ENCODE results near the gene DRD2.
A peak's percentile ranks its signal among the peaks of the same experiment; 100 is the strongest.
"Not testable (repeated sequence)": the region's sequence is repeated elsewhere in the genome, so short reads cannot be mapped to it uniquely, and the experiment has no call there.

The DRD2 gene

DNA sequence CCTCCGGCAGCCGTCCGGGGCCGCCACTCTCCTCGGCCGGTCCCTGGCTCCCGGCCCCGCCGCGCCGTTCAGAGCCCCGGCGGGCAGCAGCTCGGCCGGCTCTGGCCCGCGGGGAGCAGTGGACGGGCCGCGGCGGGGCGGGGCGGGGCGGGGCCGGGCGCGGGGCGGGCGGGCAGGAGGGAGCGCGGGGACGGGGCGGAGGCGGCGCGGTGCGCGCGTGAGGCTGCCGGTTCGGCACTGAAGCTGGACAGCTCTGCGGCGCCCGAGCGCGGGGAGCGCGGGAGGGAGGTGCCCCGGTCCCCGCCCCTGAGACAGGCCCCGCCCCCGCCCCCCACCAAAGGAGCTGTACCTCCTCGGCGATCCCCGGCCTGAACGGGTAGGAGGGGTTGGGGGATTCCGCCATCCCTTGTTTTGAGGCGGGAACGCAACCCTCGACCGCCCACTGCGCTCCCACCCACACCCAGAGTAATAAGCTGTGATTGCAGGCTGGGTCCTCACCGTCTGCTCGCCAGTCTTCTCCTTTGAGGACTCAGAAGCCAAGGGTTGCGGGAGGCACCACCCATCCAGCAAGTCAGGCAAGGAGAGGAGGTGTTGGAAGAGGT lies at the start of gene DRD2:
Gene DRD2, minus strand, starts transcription at position 239 of the 602 bp plus-strand sequence. CDS start 50,747 bp downstream, outside the sequence.
- Histone ChIP-seq H3K4me1 (ENCODE audit: control insufficient read depth, low read depth, low read length) (peaks cover 6% of the 10 kb centered on the region), H3K9me3 (ENCODE audit: control insufficient read depth, low read depth, low read length) (no peaks in the 10 kb centered on the region), H3K27ac (ENCODE audit: low read length) (no peak within 1 kb of the TSS), H3K4me3 (ENCODE audit: low read length) (peak within 1 kb of the TSS; percentile 62), H3K9ac (ENCODE audit: low read length) (no peak within 1 kb of the TSS), H3K36me3 (ENCODE audit: control insufficient read depth, low read depth, low read length) (no peaks in the 10 kb centered on the region), H3K27me3 (ENCODE audit: control insufficient read depth, insufficient read depth, low read length) (peaks cover 37% of the 10 kb centered on the region)

DNA sequence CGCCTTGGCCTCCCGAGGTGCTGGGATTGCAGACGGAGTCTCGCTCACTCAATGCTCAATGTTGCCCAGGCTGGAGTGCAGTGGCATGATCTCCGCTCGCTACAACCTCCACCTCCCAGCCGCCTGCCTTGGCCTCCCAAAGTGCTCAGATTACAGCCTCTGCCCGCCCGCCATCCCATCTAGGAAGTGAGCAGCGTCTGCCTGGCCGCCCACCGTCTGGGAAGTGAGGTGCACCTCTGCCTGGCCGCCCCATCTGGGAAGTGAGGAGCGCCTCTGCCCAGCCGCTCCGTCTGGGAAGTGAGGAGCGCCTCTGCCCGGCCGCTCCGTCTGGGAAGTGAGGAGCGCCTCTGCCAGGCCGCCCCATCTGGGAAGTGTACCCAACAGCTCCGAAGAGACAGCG lies 48.7 kb upstream of the DRD2 start:
- H3K9me3 ChIP-seq (ENCODE audit: control insufficient read depth, low read depth, low read length); H3K27me3 ChIP-seq (ENCODE audit: control insufficient read depth, insufficient read depth, low read length); H3K4me1 ChIP-seq (ENCODE audit: control insufficient read depth, low read depth, low read length); H3K9ac ChIP-seq (ENCODE audit: low read length); H3K27ac ChIP-seq (ENCODE audit: low read length); H3K36me3 ChIP-seq (ENCODE audit: control insufficient read depth, low read depth, low read length); H3K4me3 ChIP-seq (ENCODE audit: low read length): not testable (repeated sequence)

DNA sequence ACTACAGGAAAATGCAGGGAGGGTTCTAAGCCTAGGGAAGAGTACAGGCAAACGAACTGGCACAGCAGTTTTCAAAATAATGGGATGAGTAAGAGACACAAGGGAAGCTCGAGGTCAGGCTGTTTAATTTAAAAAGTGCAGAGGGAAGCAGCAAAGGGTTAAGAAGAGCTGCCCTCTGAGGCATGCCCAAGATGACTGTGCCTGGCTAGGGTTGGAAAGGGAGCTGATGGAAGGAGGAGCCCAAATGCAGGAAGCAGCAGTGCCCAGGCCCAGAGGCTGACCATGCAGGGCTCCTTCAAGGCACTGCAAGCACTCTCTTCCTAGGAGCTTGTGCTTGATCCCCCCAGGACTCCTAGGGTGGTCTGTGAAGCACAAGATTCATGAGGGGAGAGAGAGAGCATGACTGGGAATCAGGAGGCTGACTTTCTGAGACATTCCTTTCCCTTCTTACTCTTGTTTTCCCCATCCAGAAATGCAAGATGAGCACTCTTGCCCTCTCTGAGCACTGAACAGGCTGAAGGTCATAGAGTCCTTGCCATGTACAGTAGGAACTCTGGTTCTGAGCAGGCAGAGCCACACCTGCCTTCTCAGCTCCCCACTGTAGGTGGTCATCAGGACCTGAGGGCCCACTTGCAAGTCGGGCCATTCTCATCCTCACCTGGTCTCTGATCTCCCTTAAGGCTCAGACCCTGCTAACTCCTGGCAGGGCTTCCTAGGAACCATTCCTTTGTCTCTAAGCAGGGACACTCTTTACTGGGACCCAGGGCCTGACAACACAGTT lies 46.7 kb upstream of the DRD2 start:
- no peaks in the 10 kb centered on the region for H3K27me3 ChIP-seq (ENCODE audit: control insufficient read depth, insufficient read depth, low read length)

DNA sequence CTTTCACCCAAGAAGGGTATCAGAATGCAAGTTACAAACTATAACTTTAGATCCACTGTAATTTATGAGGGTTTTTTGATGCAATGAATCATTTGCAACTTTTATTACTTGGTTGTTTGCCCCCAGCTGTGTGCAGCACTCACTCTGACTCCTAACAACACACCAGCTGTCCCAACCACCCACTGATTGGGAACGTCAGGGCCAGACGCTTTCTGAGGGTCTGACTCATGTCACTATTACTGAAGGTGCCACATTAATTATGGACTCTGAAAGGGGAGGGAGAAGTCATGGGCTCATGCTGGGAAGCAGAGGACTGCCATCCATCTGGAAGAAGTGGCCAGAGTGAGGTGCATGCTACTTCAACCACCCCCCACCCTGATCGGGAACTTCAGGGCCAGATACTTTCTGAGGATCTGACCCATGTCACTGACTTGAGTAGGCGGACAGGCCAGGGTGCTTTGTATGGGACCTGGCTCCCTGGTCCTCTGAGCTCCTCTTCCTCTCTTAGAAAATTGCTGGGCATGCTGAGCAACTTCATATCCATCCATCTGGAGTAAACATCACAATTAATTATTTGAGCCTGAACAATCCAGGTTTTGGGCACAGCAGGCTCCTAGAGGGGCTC lies 44.9 kb upstream of the DRD2 start:
- Histone ChIP-seq H3K27me3 (ENCODE audit: control insufficient read depth, insufficient read depth, low read length) (no peaks in the 10 kb centered on the region), H3K27ac (ENCODE audit: low read length) (no peak overlapping the region), H3K9me3 (ENCODE audit: control insufficient read depth, low read depth, low read length) (no peaks in the 10 kb centered on the region), H3K4me3 (ENCODE audit: low read length) (no peak overlapping the region), H3K4me1 (ENCODE audit: control insufficient read depth, low read depth, low read length) (no peaks in the 10 kb centered on the region), H3K9ac (ENCODE audit: low read length) (no peak overlapping the region), H3K36me3 (ENCODE audit: control insufficient read depth, low read depth, low read length) (no peaks in the 10 kb centered on the region)

More for the DNA sequence above, 46.7 kb upstream of the DRD2 start:
- no peak overlapping the region for H3K9ac ChIP-seq (ENCODE audit: low read length)
- H3K4me1 ChIP-seq (ENCODE audit: control insufficient read depth, low read depth, low read length), result no peaks in the 10 kb centered on the region
- H3K36me3 ChIP-seq (ENCODE audit: control insufficient read depth, low read depth, low read length), result no peaks in the 10 kb centered on the region
- H3K9me3 ChIP-seq (ENCODE audit: control insufficient read depth, low read depth, low read length), result no peaks in the 10 kb centered on the region
- H3K27ac ChIP-seq (ENCODE audit: low read length), result no peak overlapping the region
- no peak overlapping the region for H3K4me3 ChIP-seq (ENCODE audit: low read length)

DNA sequence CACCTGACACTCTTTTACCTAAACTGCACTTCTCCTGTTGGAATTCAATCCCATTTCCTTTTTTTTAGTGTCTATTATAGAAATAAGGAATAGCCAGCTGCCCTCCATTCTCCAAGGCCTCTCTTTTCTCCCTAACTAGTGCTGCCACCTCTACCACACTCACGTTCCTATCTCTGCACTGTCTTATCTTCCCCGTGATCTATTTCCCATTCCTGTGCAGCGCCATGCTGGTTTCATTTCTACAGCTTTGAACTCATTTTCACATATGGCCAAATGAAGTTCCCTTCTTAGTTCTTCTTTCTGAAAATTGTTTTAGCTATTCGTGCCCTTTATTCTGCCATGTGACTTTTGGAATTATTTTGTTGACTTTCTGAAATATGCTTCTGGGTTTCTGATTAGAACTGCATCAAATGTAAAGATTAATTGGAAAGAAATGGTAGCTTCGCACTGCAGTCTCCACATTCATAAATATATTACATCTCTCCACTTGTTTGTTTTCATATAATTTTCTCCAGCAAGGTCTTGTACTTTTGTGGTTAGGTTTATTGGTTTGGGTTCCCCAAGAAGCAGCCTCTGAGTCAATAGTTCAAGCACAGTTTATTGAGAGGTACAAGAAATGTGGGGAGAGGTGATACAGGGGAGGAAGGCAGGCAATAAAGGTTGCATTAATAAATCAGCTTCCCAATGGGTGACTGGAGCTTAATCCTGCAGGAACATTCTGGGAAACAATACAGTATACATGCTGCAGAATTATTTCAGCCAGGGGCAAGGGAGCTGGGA lies 43.7 kb upstream of the DRD2 start:
- Histone ChIP-seq H3K36me3 (ENCODE audit: control insufficient read depth, low read depth, low read length) (no peaks in the 10 kb centered on the region), H3K9ac (ENCODE audit: low read length) (no peak overlapping the region), H3K27ac (ENCODE audit: low read length) (no peak overlapping the region), H3K4me1 (ENCODE audit: control insufficient read depth, low read depth, low read length) (no peaks in the 10 kb centered on the region), H3K27me3 (ENCODE audit: control insufficient read depth, insufficient read depth, low read length) (no peaks in the 10 kb centered on the region), H3K9me3 (ENCODE audit: control insufficient read depth, low read depth, low read length) (no peaks in the 10 kb centered on the region), H3K4me3 (ENCODE audit: low read length) (no peak overlapping the region)

DNA sequence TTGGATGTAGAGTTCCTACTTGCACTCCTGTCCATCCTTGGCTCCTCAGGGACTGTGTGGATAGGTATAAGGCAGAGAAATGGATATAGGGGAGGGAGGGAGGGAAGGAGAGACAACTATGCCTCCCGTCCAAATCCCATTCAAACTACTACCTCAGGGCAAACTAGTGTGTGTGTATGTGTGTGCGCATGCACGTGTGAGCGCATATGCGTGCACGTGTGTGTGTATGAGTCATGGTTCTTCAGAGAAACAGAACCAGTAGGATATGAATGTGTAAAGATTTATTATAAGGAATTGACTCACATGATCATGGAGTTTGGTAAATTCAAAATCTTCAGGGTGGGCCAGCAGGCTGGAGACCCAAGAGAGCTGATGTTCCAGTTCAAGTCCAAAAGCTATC lies 42.2 kb upstream of the DRD2 start:
- no peak overlapping the region for H3K9ac ChIP-seq (ENCODE audit: low read length)
- H3K27me3 ChIP-seq (ENCODE audit: control insufficient read depth, insufficient read depth, low read length), result no peaks in the 10 kb centered on the region
- no peaks in the 10 kb centered on the region for H3K4me1 ChIP-seq (ENCODE audit: control insufficient read depth, low read depth, low read length)
- H3K4me3 ChIP-seq (ENCODE audit: low read length), result no peak overlapping the region
- no peaks in the 10 kb centered on the region for H3K36me3 ChIP-seq (ENCODE audit: control insufficient read depth, low read depth, low read length)
- H3K27ac ChIP-seq (ENCODE audit: low read length), result no peak overlapping the region
- no peaks in the 10 kb centered on the region for H3K9me3 ChIP-seq (ENCODE audit: control insufficient read depth, low read depth, low read length)

DNA sequence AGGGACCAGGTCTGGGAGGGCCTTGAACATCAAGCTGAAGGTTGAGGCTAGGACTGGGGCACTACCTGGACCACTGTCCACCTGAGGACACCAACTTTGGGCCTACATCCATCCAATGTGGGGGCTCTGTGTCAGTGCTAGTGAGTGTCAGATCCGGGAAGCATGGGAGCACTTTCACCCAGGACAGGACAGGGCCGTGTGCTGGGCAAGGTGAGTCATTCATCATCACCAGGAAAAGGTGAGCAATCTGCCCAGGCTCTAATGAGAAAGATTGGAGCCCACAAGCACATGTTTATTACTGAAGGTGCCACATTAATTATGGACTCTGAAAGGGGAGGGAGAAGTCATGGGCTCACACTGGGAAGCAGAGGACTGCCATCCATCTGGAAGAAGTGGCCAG lies 39.7 kb upstream of the DRD2 start:
- Histone ChIP-seq H3K36me3 (ENCODE audit: control insufficient read depth, low read depth, low read length) (no peaks in the 10 kb centered on the region), H3K27me3 (ENCODE audit: control insufficient read depth, insufficient read depth, low read length) (no peaks in the 10 kb centered on the region), H3K4me1 (ENCODE audit: control insufficient read depth, low read depth, low read length) (no peaks in the 10 kb centered on the region), H3K9me3 (ENCODE audit: control insufficient read depth, low read depth, low read length) (no peaks in the 10 kb centered on the region), H3K27ac (ENCODE audit: low read length) (no peak overlapping the region), H3K9ac (ENCODE audit: low read length) (no peak overlapping the region), H3K4me3 (ENCODE audit: low read length) (no peak overlapping the region)

DNA sequence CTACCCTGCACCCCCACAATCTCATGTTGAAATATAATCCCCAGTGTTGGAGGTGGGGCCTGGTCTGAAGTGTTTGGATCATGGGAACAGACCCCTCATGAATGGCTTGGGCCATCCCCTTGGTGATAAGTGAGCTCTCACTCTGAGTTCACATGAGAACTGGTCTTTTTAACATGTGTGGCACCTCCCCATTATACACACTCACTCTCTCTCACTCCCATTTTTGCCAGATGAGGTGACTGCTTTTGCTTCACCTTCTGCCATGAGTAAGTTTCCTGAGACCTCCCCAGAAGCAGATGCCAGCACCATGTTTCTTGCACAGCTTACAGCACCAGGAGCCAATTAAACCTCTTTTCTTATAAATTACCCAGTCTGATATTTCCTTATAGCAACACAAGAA lies 32.1 kb upstream of the DRD2 start:
- Histone ChIP-seq H3K9ac (ENCODE audit: low read length) (no peak overlapping the region), H3K27ac (ENCODE audit: low read length) (no peak overlapping the region), H3K9me3 (ENCODE audit: control insufficient read depth, low read depth, low read length) (no peaks in the 10 kb centered on the region), H3K4me1 (ENCODE audit: control insufficient read depth, low read depth, low read length) (no peaks in the 10 kb centered on the region), H3K4me3 (ENCODE audit: low read length) (no peak overlapping the region), H3K36me3 (ENCODE audit: control insufficient read depth, low read depth, low read length) (no peaks in the 10 kb centered on the region), H3K27me3 (ENCODE audit: control insufficient read depth, insufficient read depth, low read length) (no peaks in the 10 kb centered on the region)

DNA sequence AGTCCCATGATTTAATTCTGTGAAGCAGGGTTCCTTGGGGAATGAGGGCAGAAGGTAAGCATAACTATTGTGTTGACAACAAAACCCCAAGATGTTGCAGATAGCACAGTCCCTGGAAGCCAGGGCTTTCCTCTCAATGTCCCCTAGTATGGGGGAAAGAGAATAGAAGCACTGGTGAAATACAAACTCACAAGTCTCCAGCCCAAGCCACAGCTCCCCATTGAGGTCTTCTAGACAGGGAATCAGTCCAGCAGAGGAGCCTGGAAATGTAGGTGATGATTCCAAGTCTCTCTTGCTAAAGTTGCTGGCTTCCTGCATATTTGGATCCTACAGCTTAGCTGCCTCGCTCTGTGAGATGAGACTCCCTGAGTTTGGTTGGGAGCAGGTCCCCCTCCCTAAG lies 31.7 kb upstream of the DRD2 start:
- no peaks in the 10 kb centered on the region for H3K36me3 ChIP-seq (ENCODE audit: control insufficient read depth, low read depth, low read length)
- H3K27ac ChIP-seq (ENCODE audit: low read length), result no peak overlapping the region
- no peaks in the 10 kb centered on the region for H3K4me1 ChIP-seq (ENCODE audit: control insufficient read depth, low read depth, low read length)
- no peak overlapping the region for H3K4me3 ChIP-seq (ENCODE audit: low read length)
- H3K27me3 ChIP-seq (ENCODE audit: control insufficient read depth, insufficient read depth, low read length), result no peaks in the 10 kb centered on the region
- no peak overlapping the region for H3K9ac ChIP-seq (ENCODE audit: low read length)
- H3K9me3 ChIP-seq (ENCODE audit: control insufficient read depth, low read depth, low read length), result no peaks in the 10 kb centered on the region

DNA sequence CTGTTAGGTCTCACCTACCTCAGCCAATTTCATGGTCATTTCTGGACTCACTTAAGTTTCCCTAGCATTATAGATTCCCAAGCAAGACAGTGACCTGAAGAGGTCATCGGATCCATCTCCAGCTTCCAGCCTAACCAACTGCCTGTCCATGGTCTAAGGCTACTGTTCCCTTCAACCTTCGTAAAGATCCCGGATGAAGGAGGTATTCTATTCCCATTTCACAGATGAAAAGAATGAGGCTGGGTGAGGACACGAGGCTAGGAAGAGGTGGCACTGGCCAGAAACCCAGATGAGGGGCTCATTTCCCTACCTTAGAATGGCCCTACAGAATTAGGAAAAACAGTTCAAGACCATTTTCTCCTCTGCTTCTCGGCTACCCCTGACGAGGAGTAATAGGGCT lies 31.3 kb upstream of the DRD2 start:
- H3K9me3 ChIP-seq (ENCODE audit: control insufficient read depth, low read depth, low read length), result no peaks in the 10 kb centered on the region
- H3K4me3 ChIP-seq (ENCODE audit: low read length), result no peak overlapping the region
- H3K4me1 ChIP-seq (ENCODE audit: control insufficient read depth, low read depth, low read length), result no peaks in the 10 kb centered on the region
- no peak overlapping the region for H3K27ac ChIP-seq (ENCODE audit: low read length)
- H3K9ac ChIP-seq (ENCODE audit: low read length), result no peak overlapping the region
- no peaks in the 10 kb centered on the region for H3K36me3 ChIP-seq (ENCODE audit: control insufficient read depth, low read depth, low read length)
- H3K27me3 ChIP-seq (ENCODE audit: control insufficient read depth, insufficient read depth, low read length), result no peaks in the 10 kb centered on the region

DNA sequence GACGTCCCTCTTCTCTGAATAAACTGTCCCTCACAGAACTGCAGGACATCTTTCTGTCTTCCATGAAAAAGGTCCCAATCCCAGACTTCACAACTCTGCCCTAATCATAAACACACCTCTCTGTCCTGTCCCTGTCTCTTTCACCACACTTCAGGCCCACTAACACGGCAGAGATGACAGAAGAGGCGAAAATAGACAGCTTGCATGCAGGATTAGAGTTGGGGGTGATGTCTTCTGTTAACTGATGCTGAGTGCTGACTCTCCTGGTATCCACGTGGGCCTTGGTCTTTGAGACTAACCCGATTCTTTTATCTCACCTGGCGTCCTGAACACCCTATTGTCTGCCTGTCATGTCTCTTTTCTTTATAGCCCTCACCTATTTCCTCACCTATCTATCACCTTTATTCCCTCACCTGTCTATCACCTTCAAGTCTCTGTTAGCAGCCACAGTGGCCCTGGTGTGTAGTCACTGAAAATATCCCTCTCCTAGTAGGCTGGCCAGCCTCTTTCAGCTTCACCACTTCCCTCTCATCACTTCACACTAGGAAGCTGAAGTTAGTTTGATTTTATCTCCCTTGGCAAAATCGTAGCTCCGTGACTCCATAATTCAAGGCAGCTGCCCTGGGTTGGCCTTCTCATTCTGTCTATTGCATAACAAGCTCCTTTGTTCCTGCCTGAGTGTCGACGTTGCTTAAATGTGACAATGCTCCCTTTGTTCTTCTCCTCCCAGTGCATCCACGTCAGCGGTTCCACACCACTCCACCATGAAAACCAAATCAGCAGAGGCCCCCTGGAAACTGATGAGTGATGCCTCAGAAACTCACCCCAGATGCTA lies 30.6 kb upstream of the DRD2 start:
- H3K4me3 ChIP-seq (ENCODE audit: low read length), result no peak overlapping the region
- no peaks in the 10 kb centered on the region for H3K27me3 ChIP-seq (ENCODE audit: control insufficient read depth, insufficient read depth, low read length)
- no peaks in the 10 kb centered on the region for H3K9me3 ChIP-seq (ENCODE audit: control insufficient read depth, low read depth, low read length)
- H3K4me1 ChIP-seq (ENCODE audit: control insufficient read depth, low read depth, low read length), result no peaks in the 10 kb centered on the region
- H3K36me3 ChIP-seq (ENCODE audit: control insufficient read depth, low read depth, low read length), result no peaks in the 10 kb centered on the region
- no peak overlapping the region for H3K27ac ChIP-seq (ENCODE audit: low read length)
- no peak overlapping the region for H3K9ac ChIP-seq (ENCODE audit: low read length)
